ENCODE results near the gene PREP.

Gene PREP

GRCh38 chr6:105253787-105254186 lies 149.1 kb downstream of the PREP start:
- no peak for DNase-seq (ENCODE audit: low read depth in 1 of 2, low spot score in 1 of 2)
- TF ChIP-seq CTCF (IDR thresholded peaks at IDR 0.05; ENCODE audit: insufficient read depth, low read length) (no peak), POLR2AphosphoS5 (IDR thresholded peaks at IDR 0.05; ENCODE audit: low read depth) (no peak)
- Histone ChIP-seq H3K4me3 (replicated peaks; ENCODE audit: insufficient read depth, low read length) (no peak overlapping the region), H3K27me3 (ENCODE audit: insufficient read depth, poor library complexity, severe bottlenecking) (peaks cover 2% of the 10 kb centered on the region), H3K27ac (replicated peaks) (no peak overlapping the region)

GRCh38 chr6:105251689-105252088 lies 151.2 kb downstream of the PREP start:
- no peak overlapping the region for H3K27ac ChIP-seq (replicated peaks)
- DNase-seq (ENCODE audit: low read depth in 1 of 2, low spot score in 1 of 2), result no peak
- H3K4me3 ChIP-seq (replicated peaks; ENCODE audit: insufficient read depth, low read length), result no peak overlapping the region

GRCh38 chr6:105250533-105250932 lies 152.3 kb downstream of the PREP start:
- H3K27me3 ChIP-seq (ENCODE audit: insufficient read depth, poor library complexity, severe bottlenecking), result no peaks in the 10 kb centered on the region
- TF ChIP-seq CTCF (IDR thresholded peaks at IDR 0.05; ENCODE audit: insufficient read depth, low read length) (no peak), GABPA (IDR thresholded peaks at IDR 0.05; ENCODE audit: low read depth) (no peak), REST (IDR thresholded peaks at IDR 0.05; ENCODE audit: insufficient replicate concordance, low read depth) (no peak), POLR2AphosphoS5 (IDR thresholded peaks at IDR 0.05; ENCODE audit: low read depth) (no peak), SPI1 (IDR thresholded peaks at IDR 0.05; ENCODE audit: borderline replicate concordance, low read depth) (no peak)
- no peak for DNase-seq (ENCODE audit: low read depth in 1 of 2, low spot score in 1 of 2)
- H3K4me3 ChIP-seq (replicated peaks; ENCODE audit: insufficient read depth, low read length), result no peak overlapping the region
- H3K27ac ChIP-seq (replicated peaks), result no peak overlapping the region

More at GRCh38 chr6:105251689-105252088, 151.2 kb downstream of the PREP start:
- H3K27me3 ChIP-seq (ENCODE audit: insufficient read depth, poor library complexity, severe bottlenecking), result no peaks in the 10 kb centered on the region
- TF ChIP-seq GABPA (IDR thresholded peaks at IDR 0.05; ENCODE audit: low read depth), result no peak
- TF ChIP-seq REST (IDR thresholded peaks at IDR 0.05; ENCODE audit: insufficient replicate concordance, low read depth), result no peak
- no peak for TF ChIP-seq CTCF (IDR thresholded peaks at IDR 0.05; ENCODE audit: insufficient read depth, low read length)
- no peak for TF ChIP-seq SPI1 (IDR thresholded peaks at IDR 0.05; ENCODE audit: borderline replicate concordance, low read depth)
- no peak for TF ChIP-seq POLR2AphosphoS5 (IDR thresholded peaks at IDR 0.05; ENCODE audit: low read depth)

GRCh38 chr6:105243487-105243886 lies 159.4 kb downstream of the PREP start:
- DNase-seq (ENCODE audit: low read depth in 1 of 2, low spot score in 1 of 2), result no peak
- peaks cover 3% of the 10 kb centered on the region for H3K27me3 ChIP-seq (ENCODE audit: insufficient read depth, poor library complexity, severe bottlenecking)
- H3K27ac ChIP-seq (replicated peaks), result no peak overlapping the region
- TF ChIP-seq CTCF (IDR thresholded peaks at IDR 0.05; ENCODE audit: insufficient read depth, low read length), result no peak
- no peak for TF ChIP-seq REST (IDR thresholded peaks at IDR 0.05; ENCODE audit: insufficient replicate concordance, low read depth)
- TF ChIP-seq GABPA (IDR thresholded peaks at IDR 0.05; ENCODE audit: low read depth), result no peak
- TF ChIP-seq SPI1 (IDR thresholded peaks at IDR 0.05; ENCODE audit: borderline replicate concordance, low read depth), result no peak
- TF ChIP-seq POLR2AphosphoS5 (IDR thresholded peaks at IDR 0.05; ENCODE audit: low read depth), result no peak
- H3K4me3 ChIP-seq (replicated peaks; ENCODE audit: insufficient read depth, low read length), result no peak overlapping the region
